HL-60 (cell line): Measurements from ENCODE around the gene OPN5.
A peak's percentile ranks its signal among the peaks of the same experiment; 100 is the strongest.

Experiments
- DNase-seq, 2 experiments: peaks; one replicate each; pipeline ENCODE4 v3.0.0-alpha.2; 2010 to 2020; ENCODE audit warnings: low read depth in 1 of 2, low spot score in 1 of 2
- H3K27ac ChIP-seq: fragments of 250-450 bp; sonication (Bioruptor Pico); replicated peaks from 2 replicates; pipeline ENCODE4 v1.5.1; 2020; ENCODE audit warnings: mild to moderate bottlenecking, moderate library complexity
- H3K27me3 ChIP-seq: fragments of 250-450 bp; sonication (Bioruptor Pico); 2 replicates; pipeline ENCODE4 v1.5.1; 2021; ENCODE audit warnings: mild to moderate bottlenecking, moderate library complexity; ENCODE audit not compliant: insufficient read depth, poor library complexity, severe bottlenecking
- H3K4me3 ChIP-seq: replicated peaks from 2 replicates; pipeline ENCODE4 v1.5.1; 2011; ENCODE audit warnings: mild to moderate bottlenecking, control low read depth, low read length; ENCODE audit not compliant: insufficient read depth
- GABPA ChIP-seq: IDR thresholded peaks from 2 replicates; pipeline ENCODE4 v1.6.1; 2012; ENCODE audit warnings: low read depth
- POLR2AphosphoS5 ChIP-seq: IDR thresholded peaks from 2 replicates; pipeline ENCODE4 v1.6.1; 2012; ENCODE audit warnings: low read depth
- SPI1 ChIP-seq: IDR thresholded peaks from 2 replicates; pipeline ENCODE4 v1.6.1; 2012; ENCODE audit warnings: low read depth, mild to moderate bottlenecking, borderline replicate concordance
- TF ChIP-seq, protein P1 (sequence below): IDR thresholded peaks from one replicate; pipeline ENCODE4 v1.5.1; 2011; ENCODE audit warnings: low read length, control low read depth, inconsistent platforms; ENCODE audit not compliant: insufficient read depth
- TF ChIP-seq, protein P2 (sequence below): IDR thresholded peaks from 2 replicates; pipeline ENCODE4 v1.6.1; 2012; ENCODE audit warnings: low read depth; ENCODE audit not compliant: insufficient replicate concordance

OPN5 gene

DNA sequence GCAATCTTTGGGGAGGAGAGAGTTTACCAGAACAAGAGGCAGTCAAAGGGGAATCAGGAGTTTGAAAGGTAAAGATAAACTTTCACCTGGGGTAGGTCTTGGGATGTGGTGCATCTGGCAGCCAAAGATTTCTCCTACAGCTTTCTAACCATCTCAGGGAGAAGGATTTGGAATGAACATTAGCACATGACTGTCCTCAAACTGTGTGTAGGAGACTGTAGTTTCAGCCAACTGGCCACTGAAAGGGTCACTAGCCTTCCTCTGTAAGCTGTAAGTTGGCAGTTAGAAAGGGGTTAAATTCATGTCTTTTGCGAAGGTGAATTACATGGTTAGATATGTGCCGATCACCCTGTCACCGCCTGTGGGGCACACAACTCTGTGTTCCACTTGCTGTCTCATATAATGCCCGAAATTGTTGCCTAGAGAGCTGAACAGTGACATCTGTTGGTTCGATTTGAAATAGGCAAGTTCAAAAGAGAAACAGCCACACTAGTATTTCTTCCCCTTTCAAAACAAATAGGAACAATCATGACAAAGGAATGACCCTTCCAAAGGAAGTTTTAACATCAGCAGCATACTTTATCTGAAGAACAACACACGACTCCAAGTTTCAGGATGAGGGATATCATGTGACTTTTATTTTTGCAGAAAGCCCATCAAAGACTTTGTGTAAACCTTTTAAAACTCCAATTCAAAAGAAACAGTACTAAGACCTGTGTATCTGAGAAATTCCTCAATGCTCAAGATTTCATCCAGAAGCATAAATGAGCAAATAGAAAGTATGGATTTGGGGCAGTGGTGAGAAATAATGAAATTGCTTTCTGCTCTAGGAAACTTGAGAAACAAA, 1.1 kb upstream of the OPN5 start:
- Histone ChIP-seq H3K27me3 (peaks cover 2% of the 10 kb centered on the region), H3K4me3 (no peak overlapping the region), H3K27ac (no peak overlapping the region)
- peak in 1 of 2 experiments; percentile 24 for DNase-seq
- TF ChIP-seq GABPA = no peak
- TF ChIP-seq, protein P1, sequence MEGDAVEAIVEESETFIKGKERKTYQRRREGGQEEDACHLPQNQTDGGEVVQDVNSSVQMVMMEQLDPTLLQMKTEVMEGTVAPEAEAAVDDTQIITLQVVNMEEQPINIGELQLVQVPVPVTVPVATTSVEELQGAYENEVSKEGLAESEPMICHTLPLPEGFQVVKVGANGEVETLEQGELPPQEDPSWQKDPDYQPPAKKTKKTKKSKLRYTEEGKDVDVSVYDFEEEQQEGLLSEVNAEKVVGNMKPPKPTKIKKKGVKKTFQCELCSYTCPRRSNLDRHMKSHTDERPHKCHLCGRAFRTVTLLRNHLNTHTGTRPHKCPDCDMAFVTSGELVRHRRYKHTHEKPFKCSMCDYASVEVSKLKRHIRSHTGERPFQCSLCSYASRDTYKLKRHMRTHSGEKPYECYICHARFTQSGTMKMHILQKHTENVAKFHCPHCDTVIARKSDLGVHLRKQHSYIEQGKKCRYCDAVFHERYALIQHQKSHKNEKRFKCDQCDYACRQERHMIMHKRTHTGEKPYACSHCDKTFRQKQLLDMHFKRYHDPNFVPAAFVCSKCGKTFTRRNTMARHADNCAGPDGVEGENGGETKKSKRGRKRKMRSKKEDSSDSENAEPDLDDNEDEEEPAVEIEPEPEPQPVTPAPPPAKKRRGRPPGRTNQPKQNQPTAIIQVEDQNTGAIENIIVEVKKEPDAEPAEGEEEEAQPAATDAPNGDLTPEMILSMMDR = no peak
- TF ChIP-seq SPI1 = no peak
- TF ChIP-seq, protein P2, sequence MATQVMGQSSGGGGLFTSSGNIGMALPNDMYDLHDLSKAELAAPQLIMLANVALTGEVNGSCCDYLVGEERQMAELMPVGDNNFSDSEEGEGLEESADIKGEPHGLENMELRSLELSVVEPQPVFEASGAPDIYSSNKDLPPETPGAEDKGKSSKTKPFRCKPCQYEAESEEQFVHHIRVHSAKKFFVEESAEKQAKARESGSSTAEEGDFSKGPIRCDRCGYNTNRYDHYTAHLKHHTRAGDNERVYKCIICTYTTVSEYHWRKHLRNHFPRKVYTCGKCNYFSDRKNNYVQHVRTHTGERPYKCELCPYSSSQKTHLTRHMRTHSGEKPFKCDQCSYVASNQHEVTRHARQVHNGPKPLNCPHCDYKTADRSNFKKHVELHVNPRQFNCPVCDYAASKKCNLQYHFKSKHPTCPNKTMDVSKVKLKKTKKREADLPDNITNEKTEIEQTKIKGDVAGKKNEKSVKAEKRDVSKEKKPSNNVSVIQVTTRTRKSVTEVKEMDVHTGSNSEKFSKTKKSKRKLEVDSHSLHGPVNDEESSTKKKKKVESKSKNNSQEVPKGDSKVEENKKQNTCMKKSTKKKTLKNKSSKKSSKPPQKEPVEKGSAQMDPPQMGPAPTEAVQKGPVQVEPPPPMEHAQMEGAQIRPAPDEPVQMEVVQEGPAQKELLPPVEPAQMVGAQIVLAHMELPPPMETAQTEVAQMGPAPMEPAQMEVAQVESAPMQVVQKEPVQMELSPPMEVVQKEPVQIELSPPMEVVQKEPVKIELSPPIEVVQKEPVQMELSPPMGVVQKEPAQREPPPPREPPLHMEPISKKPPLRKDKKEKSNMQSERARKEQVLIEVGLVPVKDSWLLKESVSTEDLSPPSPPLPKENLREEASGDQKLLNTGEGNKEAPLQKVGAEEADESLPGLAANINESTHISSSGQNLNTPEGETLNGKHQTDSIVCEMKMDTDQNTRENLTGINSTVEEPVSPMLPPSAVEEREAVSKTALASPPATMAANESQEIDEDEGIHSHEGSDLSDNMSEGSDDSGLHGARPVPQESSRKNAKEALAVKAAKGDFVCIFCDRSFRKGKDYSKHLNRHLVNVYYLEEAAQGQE = no peak
- no peak for TF ChIP-seq POLR2AphosphoS5

DNA sequence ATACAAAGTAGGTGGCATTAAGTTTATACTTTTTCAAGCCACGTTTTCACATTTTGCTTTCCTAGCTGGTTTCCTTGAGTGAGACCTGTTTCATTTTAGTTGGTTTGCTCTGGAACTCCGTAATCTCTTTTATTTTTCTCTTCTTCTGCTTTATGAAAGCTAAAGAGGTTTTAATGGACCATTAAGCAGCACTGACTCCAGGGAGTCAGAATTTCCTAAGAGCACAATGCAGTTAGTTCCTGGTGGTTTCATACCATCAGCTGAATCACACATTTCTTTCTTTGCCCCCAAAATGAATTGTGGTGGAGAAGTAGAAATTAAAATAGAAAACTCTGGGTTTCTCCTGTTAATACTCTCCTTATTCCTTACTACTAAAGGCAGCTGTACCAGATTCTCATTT, 3.4 kb downstream of the OPN5 start:
- Histone ChIP-seq H3K27ac (no peak overlapping the region), H3K4me3 (no peak overlapping the region), H3K27me3 (peaks cover 8% of the 10 kb centered on the region)
- TF ChIP-seq SPI1 (no peak), GABPA (no peak), POLR2AphosphoS5 (no peak)
- TF ChIP-seq, protein P2 = no peak
- TF ChIP-seq, protein P1 = no peak
- no peak for DNase-seq

DNA sequence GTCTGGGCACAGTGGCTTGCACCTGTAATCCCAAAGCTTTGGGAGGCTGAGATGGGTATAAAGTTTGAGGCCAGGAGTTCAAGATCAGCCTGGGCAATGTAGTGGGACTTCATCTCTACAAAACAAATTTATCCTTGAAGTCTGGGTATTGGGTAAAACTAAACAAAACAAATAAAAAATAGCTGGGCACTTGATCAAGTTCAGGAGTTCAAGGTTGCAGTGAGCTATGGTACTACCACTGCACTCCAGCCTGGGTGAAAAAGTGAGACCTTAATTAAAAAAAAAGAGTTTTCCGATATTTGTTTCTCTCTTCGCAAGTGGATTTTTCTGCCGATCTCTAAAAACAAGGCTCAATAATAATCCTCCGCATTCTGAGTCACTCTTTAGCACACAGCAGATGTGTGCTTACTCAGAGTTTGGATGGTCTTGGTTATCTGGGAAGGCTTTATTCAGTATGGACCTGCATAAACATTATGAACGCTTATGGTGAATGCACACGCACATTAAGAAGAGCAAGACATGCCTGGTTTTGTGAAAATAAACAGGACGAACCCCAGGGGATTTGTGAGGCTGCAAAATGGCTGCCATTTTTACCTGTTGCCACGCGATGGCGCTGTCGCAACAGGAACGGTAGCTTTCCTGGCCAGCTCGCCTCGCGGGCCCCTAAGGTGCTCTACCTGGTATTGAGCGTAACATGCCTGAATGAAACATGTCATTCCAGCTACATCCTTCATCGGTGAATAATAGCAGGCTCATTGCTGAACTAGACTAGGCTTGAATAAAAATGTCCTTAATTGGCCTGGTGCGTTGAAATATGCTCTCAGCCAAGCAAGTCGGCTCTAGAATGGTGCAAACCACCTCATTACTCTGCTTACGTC, 6.0 kb downstream of the OPN5 start:
- Histone ChIP-seq H3K27me3 (peaks cover 8% of the 10 kb centered on the region), H3K27ac (no peak overlapping the region), H3K4me3 (no peak overlapping the region)
- TF ChIP-seq, protein P1 = peak; percentile 92
- TF ChIP-seq GABPA = no peak
- DNase-seq = peak; percentile 23 to 33
